Keratinocyte (primary cell): ENCODE measurements around the gene SLC19A1. TPM values are rescaled to one million over a fixed set of nuclear protein-coding genes. Genes with fewer than 3 reads are reported as not detected.

Source experiments
- DNase-seq: peaks from one replicate; pipeline ENCODE4 v3.0.0-alpha.2; 2011; ENCODE audit warnings: low read depth, missing footprints, low spot score
- FAIRE-seq: peaks from 2 replicates; lab custom pipeline; 2011; peaks lifted over from hg19 to GRCh38; lab: Jason Lieb, UNC
- H2AFZ ChIP-seq: 2 replicates; pipeline ENCODE4 v1.6.0; 2012; ENCODE audit warnings: low read length, control low read depth, inconsistent platforms; ENCODE audit not compliant: control insufficient read depth
- H3K27ac ChIP-seq: 2 replicates; pipeline ENCODE4 v1.5.1; 2011; ENCODE audit warnings: low read length; ENCODE audit not compliant: control insufficient read depth, insufficient read depth
- H3K27me3 ChIP-seq: 3 replicates; pipeline ENCODE4 v1.6.0; 2011; ENCODE audit warnings: low read length; ENCODE audit not compliant: control insufficient read depth, insufficient read depth; ENCODE audit errors: extremely low read depth
- H3K36me3 ChIP-seq, 2 experiments: 2 replicates in 1 of 2; 3 replicates in 1 of 2; pipeline ENCODE4 v1.5.1; 2011; ENCODE audit warnings: low read length in 2 of 2, mild to moderate bottlenecking in 1 of 2; ENCODE audit not compliant: control insufficient read depth in 2 of 2, insufficient read depth in 2 of 2; ENCODE audit errors: extremely low read depth in 1 of 2
- H3K4me1 ChIP-seq: 3 replicates; pipeline ENCODE4 v1.5.1; 2011; ENCODE audit warnings: low read length; ENCODE audit not compliant: control insufficient read depth, insufficient read depth; ENCODE audit errors: extremely low read depth
- H3K4me2 ChIP-seq: 3 replicates; pipeline ENCODE4 v1.6.0; 2011; ENCODE audit warnings: low read depth, low read length; ENCODE audit not compliant: control insufficient read depth, insufficient read depth; ENCODE audit errors: extremely low read depth
- H3K4me3 ChIP-seq, 3 experiments: fragments of 200-600 bp in 1 of 3; sonication (generic) in 1 of 3; 2 replicates in 2 of 3; 3 replicates in 1 of 3; pipeline ENCODE4 v1.5.1; 2011 to 2016; ENCODE audit warnings: low read length in 3 of 3, mild to moderate bottlenecking in 3 of 3, control low read depth in 2 of 3, inconsistent platforms in 1 of 3, low read depth in 1 of 3, mixed read lengths in 1 of 3, mixed run types in 1 of 3, moderate library complexity in 1 of 3; ENCODE audit not compliant: control insufficient read depth in 2 of 3, insufficient read depth in 2 of 3; ENCODE audit errors: extremely low read depth in 1 of 3
- H3K79me2 ChIP-seq: 2 replicates; pipeline ENCODE4 v1.6.0; 2012; ENCODE audit warnings: low read length; ENCODE audit not compliant: control insufficient read depth, insufficient read depth
- H3K9ac ChIP-seq: 3 replicates; pipeline ENCODE4 v1.6.0; 2011; ENCODE audit warnings: low read length; ENCODE audit not compliant: control insufficient read depth, insufficient read depth; ENCODE audit errors: extremely low read depth
- H3K9me1 ChIP-seq: 3 replicates; pipeline ENCODE4 v1.6.0; 2011; ENCODE audit warnings: low read length; ENCODE audit not compliant: control insufficient read depth, insufficient read depth; ENCODE audit errors: extremely low read depth
- H3K9me3 ChIP-seq: 2 replicates; pipeline ENCODE4 v1.5.1; 2012; ENCODE audit warnings: low read depth, low read length; ENCODE audit not compliant: control insufficient read depth
- H4K20me1 ChIP-seq: 3 replicates; pipeline ENCODE4 v1.6.0; 2011; ENCODE audit warnings: low read length; ENCODE audit not compliant: control insufficient read depth, insufficient read depth; ENCODE audit errors: extremely low read depth
- EZH2 ChIP-seq: IDR thresholded peaks from one replicate; pipeline ENCODE4 v1.6.1; 2012; ENCODE audit warnings: inconsistent platforms, mild to moderate bottlenecking, low read length, moderate library complexity
- dilution Hi-C: fragments of 300-500 bp; cut with MboI; formaldehyde crosslinking; loops from one replicate; pipeline ENCODE4 v1.7.0; 2020; ENCODE audit warnings: low sequenced_read_pairs; ENCODE audit not compliant: extremely low pct_ligation_motif_present
- polyA plus RNA-seq, 5 experiments: library from polyadenylated mRNA; depleted of rRNA in 3 of 5; stranded (reverse) in 3 of 5; stranded (forward) in 1 of 5; unstranded in 1 of 5; fragments of >200 nt; gene quantifications; 1 replicate in 1 of 5; 2 replicates in 3 of 5; 3 replicates in 1 of 5; pipeline versions ENCODE4 v1.2.1 to v1.2.3, GENCODE V29; 2011 to 2012; ENCODE audit warnings: missing spikeins in 2 of 5, low read depth in 1 of 5, low replicate concordance in 1 of 5
- TF ChIP-seq, protein P1 (sequence below), 3 experiments: IDR thresholded peaks in 1 of 3; conservative IDR thresholded peaks in 1 of 3; optimal IDR thresholded peaks in 1 of 3; 2 replicates in 2 of 3; 3 replicates in 1 of 3; pipeline versions ENCODE3 to v1.5.1; 2011; ENCODE audit warnings: low read length in 3 of 3, mild to moderate bottlenecking in 3 of 3, moderate library complexity in 2 of 3, control low read depth in 1 of 3, inconsistent platforms in 1 of 3; ENCODE audit not compliant: insufficient read depth in 2 of 3; ENCODE audit errors: extremely low read depth in 1 of 3

Gene SLC19A1
- polyA plus RNA-seq, 1 donor (not counting 4 experiments of a cell fraction or from before 2014, with no cell fraction given): 3.8 TPM

DNA sequence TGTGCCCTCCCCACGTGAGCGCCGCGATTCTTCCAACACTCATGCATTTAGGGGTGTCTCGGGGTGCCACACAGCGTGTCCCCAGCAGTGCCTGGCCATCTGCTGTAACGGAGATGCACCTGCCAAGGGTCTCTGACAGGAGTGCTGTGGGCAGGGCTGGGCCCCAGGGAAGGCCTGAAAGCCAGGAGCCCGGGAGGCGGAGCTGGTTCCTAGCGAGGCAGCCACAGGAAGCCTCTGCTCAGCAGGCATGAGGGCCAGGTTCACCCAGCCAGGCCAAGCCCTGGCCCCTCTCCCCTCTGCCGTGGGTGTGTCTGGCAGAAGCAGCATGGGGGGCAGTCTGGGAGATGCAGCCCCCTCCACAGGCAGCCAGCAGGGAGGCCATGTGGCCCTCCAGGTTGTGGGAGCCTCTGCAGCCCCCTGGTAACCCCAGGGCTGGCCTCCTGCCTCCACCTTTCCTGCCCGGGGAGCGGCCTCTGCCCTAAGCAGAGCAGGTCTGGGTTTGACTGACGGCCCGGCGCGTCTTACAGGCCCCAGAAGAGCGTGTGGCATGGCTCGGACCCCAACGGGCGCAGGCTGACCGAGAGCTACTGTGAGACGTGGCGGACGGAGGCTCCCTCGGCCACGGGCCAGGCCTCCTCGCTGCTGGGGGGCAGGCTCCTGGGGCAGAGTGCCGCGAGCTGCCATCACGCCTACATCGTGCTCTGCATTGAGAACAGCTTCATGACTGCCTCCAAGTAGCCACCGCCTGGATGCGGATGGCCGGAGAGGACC is 30.4 kb downstream of the SLC19A1 start:
- Histone ChIP-seq H3K4me1 (no peaks in the 10 kb centered on the region), H4K20me1 (no peaks in the 10 kb centered on the region), H3K27me3 (no peaks in the 10 kb centered on the region), H3K9me1 (no peaks in the 10 kb centered on the region), H3K4me3 (no peak overlapping the region), H2AFZ (no peak overlapping the region), H3K79me2 (no peaks in the 10 kb centered on the region), H3K36me3 (peaks cover 0 to 9% of the 10 kb centered on the region in 2 experiments), H3K9ac (no peak overlapping the region), H3K4me2 (no peak overlapping the region), H3K27ac (no peak overlapping the region), H3K9me3 (no peaks in the 10 kb centered on the region)
- FAIRE-seq: no peak
- dilution Hi-C loops: no loop called here
- DNase-seq: no peak
- TF ChIP-seq EZH2: no peak
- TF ChIP-seq, protein P1, sequence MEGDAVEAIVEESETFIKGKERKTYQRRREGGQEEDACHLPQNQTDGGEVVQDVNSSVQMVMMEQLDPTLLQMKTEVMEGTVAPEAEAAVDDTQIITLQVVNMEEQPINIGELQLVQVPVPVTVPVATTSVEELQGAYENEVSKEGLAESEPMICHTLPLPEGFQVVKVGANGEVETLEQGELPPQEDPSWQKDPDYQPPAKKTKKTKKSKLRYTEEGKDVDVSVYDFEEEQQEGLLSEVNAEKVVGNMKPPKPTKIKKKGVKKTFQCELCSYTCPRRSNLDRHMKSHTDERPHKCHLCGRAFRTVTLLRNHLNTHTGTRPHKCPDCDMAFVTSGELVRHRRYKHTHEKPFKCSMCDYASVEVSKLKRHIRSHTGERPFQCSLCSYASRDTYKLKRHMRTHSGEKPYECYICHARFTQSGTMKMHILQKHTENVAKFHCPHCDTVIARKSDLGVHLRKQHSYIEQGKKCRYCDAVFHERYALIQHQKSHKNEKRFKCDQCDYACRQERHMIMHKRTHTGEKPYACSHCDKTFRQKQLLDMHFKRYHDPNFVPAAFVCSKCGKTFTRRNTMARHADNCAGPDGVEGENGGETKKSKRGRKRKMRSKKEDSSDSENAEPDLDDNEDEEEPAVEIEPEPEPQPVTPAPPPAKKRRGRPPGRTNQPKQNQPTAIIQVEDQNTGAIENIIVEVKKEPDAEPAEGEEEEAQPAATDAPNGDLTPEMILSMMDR (optimal IDR thresholded peaks at IDR 0.05 in 1 of 3, IDR thresholded peaks at IDR 0.05 in 1 of 3, conservative IDR thresholded peaks at IDR 0.05 in 1 of 3; ENCODE audit: extremely low read depth in 1 of 3, insufficient read depth in 2 of 3, low read length in 3 of 3): no peak

DNA sequence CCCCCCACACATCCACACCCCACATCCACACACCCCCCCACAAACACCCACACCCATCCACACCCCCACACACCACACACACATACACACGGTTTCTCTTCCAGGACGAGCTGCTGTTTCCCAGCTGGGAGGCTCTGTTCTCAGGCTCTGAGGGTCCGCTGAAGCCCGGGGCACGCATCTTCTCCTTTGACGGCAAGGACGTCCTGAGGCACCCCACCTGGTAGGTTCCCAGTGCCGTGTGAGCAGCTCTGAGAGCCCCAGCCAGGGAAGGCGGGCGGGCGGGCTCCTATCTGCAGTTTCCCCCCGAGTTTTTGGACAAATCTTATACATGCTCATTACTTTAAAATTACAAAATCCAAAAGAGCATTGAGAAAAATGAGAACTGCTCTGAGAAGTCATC is 31.2 kb downstream of the SLC19A1 start:
- H2AFZ ChIP-seq: no peak overlapping the region
- H3K4me2 ChIP-seq: no peak overlapping the region
- DNase-seq (no peak), FAIRE-seq (no peak)
- dilution Hi-C loops: no loop called here
- no peak overlapping the region for H3K4me3 ChIP-seq
- H3K79me2 ChIP-seq: no peaks in the 10 kb centered on the region
- no peaks in the 10 kb centered on the region for H3K9me1 ChIP-seq
- H3K36me3 ChIP-seq: peaks cover 0 to 8% of the 10 kb centered on the region in 2 experiments
- no peaks in the 10 kb centered on the region for H4K20me1 ChIP-seq
- no peaks in the 10 kb centered on the region for H3K4me1 ChIP-seq
- TF ChIP-seq, protein P1 (optimal IDR thresholded peaks at IDR 0.05 in 1 of 3, IDR thresholded peaks at IDR 0.05 in 1 of 3, conservative IDR thresholded peaks at IDR 0.05 in 1 of 3; ENCODE audit: extremely low read depth in 1 of 3, insufficient read depth in 2 of 3, low read length in 3 of 3): no peak
- TF ChIP-seq EZH2: no peak
- no peak overlapping the region for H3K27ac ChIP-seq
- H3K9ac ChIP-seq: no peak overlapping the region
- H3K27me3 ChIP-seq: no peaks in the 10 kb centered on the region
- H3K9me3 ChIP-seq: no peaks in the 10 kb centered on the region
